Left lung (tissue), 10 donors: ENCODE results near the gene RUNDC3A. TPM values are rescaled to one million over a fixed set of nuclear protein-coding genes. Genes with fewer than 3 reads are reported as not detected.
A peak's percentile ranks its signal among the peaks of the same experiment; 100 is the strongest.

ENCODE experiments used
- ATAC-seq: fragments of 200-7000 bp; cut with Tn5 transposase; one replicate; pipeline ENCODE4 v1.9.1; 2020; ENCODE audit warnings: moderate library complexity
- DNase-seq, 4 donors: peaks; one replicate each; pipeline ENCODE4 v3.0.0-alpha.2; 2013 to 2020
- H3K27ac ChIP-seq, 2 donors: fragments of 200-600 bp; sonication (generic) in 1 of 2; one replicate each; pipeline versions ENCODE4 v1.5.0 to v1.8.0; 2020 to 2021
- H3K27me3 ChIP-seq, 2 donors: fragments of 200-600 bp; sonication (generic) in 1 of 2; one replicate each; pipeline versions ENCODE4 v1.5.0 to v1.8.0; 2020 to 2021
- H3K36me3 ChIP-seq, 2 donors: fragments of 200-600 bp; sonication (generic) in 1 of 2; one replicate each; pipeline versions ENCODE4 v1.5.0 to v1.8.0; 2020 to 2021
- H3K4me1 ChIP-seq, 2 donors: fragments of 200-600 bp; one replicate each; pipeline ENCODE4 v1.8.0; 2021
- H3K4me3 ChIP-seq, 2 donors: fragments of 200-600 bp; sonication (generic) in 1 of 2; one replicate each; pipeline versions ENCODE4 v1.5.0 to v1.8.0; 2020 to 2021; ENCODE audit warnings: mild to moderate bottlenecking in 1 of 2
- H3K9me3 ChIP-seq, 2 donors: fragments of 200-600 bp; sonication (generic) in 1 of 2; one replicate each; pipeline versions ENCODE4 v1.5.0 to v1.8.0; 2020 to 2021
- CTCF ChIP-seq, 2 donors: fragments of 200-600 bp; sonication (generic) in 1 of 2; IDR thresholded peaks; one replicate each; pipeline versions ENCODE4 v1.5.0 to v1.8.0; 2021; ENCODE audit warnings: antibody characterized with exemption in 2 of 2
- intact Hi-C, 2 donors: fragments of 100-400 bp; cut with DNase I; formaldehyde crosslinking; loops; one replicate each; pipeline versions ENCODE4 v1.11.2 to v1.14.2; 2022
- polyA plus RNA-seq, 6 donors: library from polyadenylated mRNA; unstranded; fragments of 120-200 nt; gene quantifications; one replicate each; pipeline ENCODE4 v1.2.1, GENCODE V29; 2013; ENCODE audit not compliant: insufficient read length in 6 of 6
- total RNA-seq, 2 donors: library from RNA; stranded (reverse); fragmentation: NEBNext Ultra II Directional; extraction: Animal tissue kit (Norgen Biotek cat#: 25700); gene quantifications; one replicate each; pipeline ENCODE4 v1.2.1, GENCODE V29; 2021
- donor health status: DM: no; HTN: yes; CAD: no.
- donor health status: DM: no; HTN: no; CAD: no.

RUNDC3A gene
- total and polyA plus RNA-seq, 8 donors: 0.08 to 6.3 (median 2.1) TPM

GRCh38 chr17:44323359-44324091 lies 15.1 kb downstream of the RUNDC3A start:
- ATAC-seq: no peak
- peaks cover 16 to 36% of the 10 kb centered on the region in 2 donors for H3K4me1 ChIP-seq
- peaks cover 0 to 43% of the 10 kb centered on the region in 2 donors for H3K36me3 ChIP-seq
- peaks cover 0 to under 1% of the 10 kb centered on the region in 2 donors for H3K27me3 ChIP-seq
- no peaks in the 10 kb centered on the region for H3K9me3 ChIP-seq
- intact Hi-C loops: loop anchor here in 1 of 2 donors (10.0 kb wide), 1 partner anchor 109 kb away; the partner anchor contains the start of gene UBTF
- TF ChIP-seq CTCF (IDR thresholded peaks at IDR 0.05): no peak
- peak overlapping the region; percentile 94 to 99 for H3K4me3 ChIP-seq
- no peak overlapping the region for H3K27ac ChIP-seq
- no peak for DNase-seq

GRCh38 chr17:44324092-44324570 lies 15.7 kb downstream of the RUNDC3A start:
- ATAC-seq (peak; percentile 1), DNase-seq (no peak)
- Histone ChIP-seq H3K27me3 (no peaks in the 10 kb centered on the region), H3K9me3 (no peaks in the 10 kb centered on the region), H3K36me3 (peaks cover 0 to 37% of the 10 kb centered on the region in 2 donors), H3K4me3 (peak overlapping the region; percentile 94 to 99), H3K27ac (peak overlapping the region; percentile 88 to 96), H3K4me1 (peaks cover 16 to 36% of the 10 kb centered on the region in 2 donors)
- no peak for TF ChIP-seq CTCF (IDR thresholded peaks at IDR 0.05)
- intact Hi-C loops: loop anchor here in 1 of 2 donors (10.0 kb wide), 1 partner anchor 109 kb away; the partner anchor contains the start of gene UBTF

- H3K27ac ChIP-seq: peak within 1 kb of the TSS; percentile 88 to 96
- no peaks in the 10 kb centered on the region for H3K27me3 ChIP-seq
- DNase-seq (peak; percentile 90 to 100 (median 95)), ATAC-seq (peak; percentile 92)
- H3K9me3 ChIP-seq: no peaks in the 10 kb centered on the region
- H3K4me1 ChIP-seq: peaks cover 16 to 36% of the 10 kb centered on the region in 2 donors
- intact Hi-C loops: loop anchor here (5.0 to 10.0 kb wide), 2 partner anchors 110 to 112 kb away; partner anchors contain the start of gene UBTF (in 1 of the 2)
- H3K4me3 ChIP-seq: peak within 1 kb of the TSS; percentile 94 to 99
- no peak for TF ChIP-seq CTCF (IDR thresholded peaks at IDR 0.05)
- H3K36me3 ChIP-seq: peaks cover 0 to 31% of the 10 kb centered on the region in 2 donors
These were observed 16.3 kb downstream of the RUNDC3A start, which contains the start of gene SLC25A39 for GRCh38 chr17:44324571-44325275. TSS of gene SLC25A39 (minus strand) at chr17:44324823. CDS start at chr17:44323562, 1,261 bp downstream.

GRCh38 chr17:44326861-44327444 lies 18.6 kb downstream of the RUNDC3A start:
- peak; percentile 81 for ATAC-seq
- H3K4me1 ChIP-seq: peaks cover 16 to 48% of the 10 kb centered on the region in 2 donors
- no peaks in the 10 kb centered on the region for H3K9me3 ChIP-seq
- H3K27me3 ChIP-seq: no peaks in the 10 kb centered on the region
- peaks cover 0 to 8% of the 10 kb centered on the region in 2 donors for H3K36me3 ChIP-seq
- intact Hi-C loops: loop anchor here (5.0 to 10.0 kb wide), 2 partner anchors 112 to 115 kb away; partner anchors contain the start of gene UBTF (in 1 of the 2)
- peak overlapping the region in 1 of 2 donors; percentile 94 for H3K4me3 ChIP-seq
- DNase-seq: peak; percentile 91 to 99 (median 98)
- no peak overlapping the region for H3K27ac ChIP-seq
- no peak for TF ChIP-seq CTCF (IDR thresholded peaks at IDR 0.05)
